ENCODE results near the gene MBD5. TPM values are rescaled to one million over a fixed set of nuclear protein-coding genes. Genes with fewer than 3 reads are reported as not detected.

Gene MBD5
- total RNA-seq, 1 experiment from 2014 or later: 33.7 TPM

DNA sequence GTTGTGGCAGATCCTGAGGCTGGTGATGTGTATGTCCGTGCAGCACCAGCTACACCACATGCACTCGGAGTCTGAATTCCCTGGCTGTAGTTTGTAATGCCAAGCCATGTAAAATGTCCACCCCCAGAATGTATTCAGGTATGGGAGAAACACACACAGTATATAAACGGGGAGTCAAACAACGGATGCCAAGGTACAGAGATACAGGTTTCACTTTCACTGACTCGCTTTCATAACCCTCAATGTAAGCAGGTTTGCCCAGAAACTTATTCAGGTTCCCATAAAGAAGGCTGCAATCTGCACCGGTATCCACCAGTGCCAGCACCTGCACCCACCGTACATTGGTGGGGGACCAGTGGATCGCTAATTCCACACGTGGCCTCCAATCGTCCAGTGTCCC lies 237.2 kb downstream of the MBD5 start:
- POLR2A ChIA-PET: no interaction called here
- H3K9me3 Mint-ChIP-seq: peaks cover 53% of the 10 kb centered on the region
- no peak for DNase-seq (ENCODE audit: low spot score)
- peaks cover 61% of the 10 kb centered on the region for H3K36me3 Mint-ChIP-seq
- H3K4me1 Mint-ChIP-seq: no peaks in the 10 kb centered on the region
- no peaks in the 10 kb centered on the region for H3K27me3 Mint-ChIP-seq (ENCODE audit: low read depth)
- no peak overlapping the region for H3K4me3 Mint-ChIP-seq
- TF ChIP-seq, protein P1, sequence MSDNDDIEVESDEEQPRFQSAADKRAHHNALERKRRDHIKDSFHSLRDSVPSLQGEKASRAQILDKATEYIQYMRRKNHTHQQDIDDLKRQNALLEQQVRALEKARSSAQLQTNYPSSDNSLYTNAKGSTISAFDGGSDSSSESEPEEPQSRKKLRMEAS (CRISPR knock-in tag; IDR thresholded peaks at IDR 0.05): no peak
- TF ChIP-seq SP1 (CRISPR knock-in tag; conservative IDR thresholded peaks at IDR 0.05) (no peak), NR2C2 (CRISPR knock-in tag; IDR thresholded peaks at IDR 0.05) (no peak), NFE2L1 (CRISPR knock-in tag; IDR thresholded peaks at IDR 0.05) (no peak), ZNF317 (CRISPR knock-in tag; IDR thresholded peaks at IDR 0.05; ENCODE audit: borderline replicate concordance, low read depth) (no peak), EMX1 (CRISPR knock-in tag; IDR thresholded peaks at IDR 0.05) (no peak)
- CTCF ChIA-PET: interaction anchor here (1.6 kb wide), 1 partner anchor 251 kb away, joined by 7 read pairs; no protein-coding TSS in a partner anchor
- H3K27ac Mint-ChIP-seq: no peak overlapping the region
- no peak for ATAC-seq

DNA sequence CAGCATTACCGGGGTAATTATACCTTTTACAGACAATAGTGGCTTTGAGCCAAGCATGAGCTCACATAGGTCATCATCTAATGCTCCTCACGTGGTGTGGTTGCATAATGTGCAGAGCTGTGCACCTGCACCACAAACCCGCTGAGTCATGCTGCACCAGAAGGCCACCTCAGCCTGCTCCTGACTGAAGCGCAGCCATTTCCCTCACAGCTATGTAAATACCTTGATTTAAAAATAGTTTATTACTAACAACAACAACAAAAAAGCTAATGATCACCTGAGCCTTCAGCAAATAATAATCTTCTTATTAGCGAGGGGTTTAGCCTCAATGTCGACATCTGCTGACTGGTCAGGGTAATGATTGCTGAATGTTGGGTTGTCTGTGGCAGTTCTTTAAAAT lies 238.8 kb downstream of the MBD5 start:
- H3K9me3 Mint-ChIP-seq: peaks cover 39% of the 10 kb centered on the region
- ATAC-seq (no peak), DNase-seq (ENCODE audit: low spot score) (no peak)
- ChIA-PET CTCF (no interaction called here), POLR2A (no interaction called here)
- no peak overlapping the region for H3K27ac Mint-ChIP-seq
- H3K4me3 Mint-ChIP-seq: no peak overlapping the region
- no peaks in the 10 kb centered on the region for H3K4me1 Mint-ChIP-seq
- no peaks in the 10 kb centered on the region for H3K27me3 Mint-ChIP-seq (ENCODE audit: low read depth)
- peaks cover 45% of the 10 kb centered on the region for H3K36me3 Mint-ChIP-seq
- TF ChIP-seq GTF2I (CRISPR knock-in tag; conservative IDR thresholded peaks at IDR 0.05) (no peak), ZNF671 (CRISPR knock-in tag; IDR thresholded peaks at IDR 0.05) (no peak)

DNA sequence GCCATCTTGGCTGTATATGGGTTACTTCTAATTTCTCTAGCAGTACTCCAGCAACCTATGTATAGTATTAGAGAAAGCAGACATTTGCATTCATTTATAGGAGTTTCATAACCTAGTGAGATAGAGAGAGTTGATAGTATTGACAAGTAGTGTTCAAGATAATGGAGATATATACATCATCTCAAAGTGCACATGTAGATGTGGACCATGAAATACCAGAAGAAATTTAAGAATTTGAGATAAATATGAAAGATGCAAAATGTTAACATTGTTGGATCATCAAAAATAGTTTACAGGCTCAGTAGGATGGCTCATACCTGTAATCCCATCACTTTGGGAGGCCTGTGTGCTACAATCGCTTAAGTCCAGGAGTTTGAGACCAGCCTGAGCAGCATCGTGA lies 243.0 kb downstream of the MBD5 start:
- no peak for ATAC-seq

More for the DNA sequence above, 243.0 kb downstream of the MBD5 start:
- Mint-ChIP-seq H3K9me3 (peaks cover 17% of the 10 kb centered on the region), H3K36me3 (peaks cover 17% of the 10 kb centered on the region), H3K27ac (no peak overlapping the region), H3K4me3 (no peak overlapping the region), H3K27me3 (ENCODE audit: low read depth) (no peaks in the 10 kb centered on the region), H3K4me1 (peaks cover 3% of the 10 kb centered on the region; the same call in 1 of the 2 replicates)
- no peak for DNase-seq (ENCODE audit: low spot score)
- TF ChIP-seq, protein P2, sequence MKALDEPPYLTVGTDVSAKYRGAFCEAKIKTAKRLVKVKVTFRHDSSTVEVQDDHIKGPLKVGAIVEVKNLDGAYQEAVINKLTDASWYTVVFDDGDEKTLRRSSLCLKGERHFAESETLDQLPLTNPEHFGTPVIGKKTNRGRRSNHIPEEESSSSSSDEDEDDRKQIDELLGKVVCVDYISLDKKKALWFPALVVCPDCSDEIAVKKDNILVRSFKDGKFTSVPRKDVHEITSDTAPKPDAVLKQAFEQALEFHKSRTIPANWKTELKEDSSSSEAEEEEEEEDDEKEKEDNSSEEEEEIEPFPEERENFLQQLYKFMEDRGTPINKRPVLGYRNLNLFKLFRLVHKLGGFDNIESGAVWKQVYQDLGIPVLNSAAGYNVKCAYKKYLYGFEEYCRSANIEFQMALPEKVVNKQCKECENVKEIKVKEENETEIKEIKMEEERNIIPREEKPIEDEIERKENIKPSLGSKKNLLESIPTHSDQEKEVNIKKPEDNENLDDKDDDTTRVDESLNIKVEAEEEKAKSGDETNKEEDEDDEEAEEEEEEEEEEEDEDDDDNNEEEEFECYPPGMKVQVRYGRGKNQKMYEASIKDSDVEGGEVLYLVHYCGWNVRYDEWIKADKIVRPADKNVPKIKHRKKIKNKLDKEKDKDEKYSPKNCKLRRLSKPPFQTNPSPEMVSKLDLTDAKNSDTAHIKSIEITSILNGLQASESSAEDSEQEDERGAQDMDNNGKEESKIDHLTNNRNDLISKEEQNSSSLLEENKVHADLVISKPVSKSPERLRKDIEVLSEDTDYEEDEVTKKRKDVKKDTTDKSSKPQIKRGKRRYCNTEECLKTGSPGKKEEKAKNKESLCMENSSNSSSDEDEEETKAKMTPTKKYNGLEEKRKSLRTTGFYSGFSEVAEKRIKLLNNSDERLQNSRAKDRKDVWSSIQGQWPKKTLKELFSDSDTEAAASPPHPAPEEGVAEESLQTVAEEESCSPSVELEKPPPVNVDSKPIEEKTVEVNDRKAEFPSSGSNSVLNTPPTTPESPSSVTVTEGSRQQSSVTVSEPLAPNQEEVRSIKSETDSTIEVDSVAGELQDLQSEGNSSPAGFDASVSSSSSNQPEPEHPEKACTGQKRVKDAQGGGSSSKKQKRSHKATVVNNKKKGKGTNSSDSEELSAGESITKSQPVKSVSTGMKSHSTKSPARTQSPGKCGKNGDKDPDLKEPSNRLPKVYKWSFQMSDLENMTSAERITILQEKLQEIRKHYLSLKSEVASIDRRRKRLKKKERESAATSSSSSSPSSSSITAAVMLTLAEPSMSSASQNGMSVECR (CRISPR knock-in tag; IDR thresholded peaks at IDR 0.05; ENCODE audit: borderline replicate concordance): no peak
- TF ChIP-seq ZBTB21 (CRISPR knock-in tag; IDR thresholded peaks at IDR 0.05; ENCODE audit: borderline replicate concordance) (no peak), HMGA2 (CRISPR knock-in tag; IDR thresholded peaks at IDR 0.05) (no peak), EMX1 (CRISPR knock-in tag; IDR thresholded peaks at IDR 0.05) (no peak), TEAD1 (CRISPR knock-in tag; IDR thresholded peaks at IDR 0.05) (no peak), RORB (CRISPR knock-in tag; IDR thresholded peaks at IDR 0.05) (no peak), JUN (CRISPR knock-in tag; IDR thresholded peaks at IDR 0.05) (no peak)
- TF ChIP-seq, protein P3, sequence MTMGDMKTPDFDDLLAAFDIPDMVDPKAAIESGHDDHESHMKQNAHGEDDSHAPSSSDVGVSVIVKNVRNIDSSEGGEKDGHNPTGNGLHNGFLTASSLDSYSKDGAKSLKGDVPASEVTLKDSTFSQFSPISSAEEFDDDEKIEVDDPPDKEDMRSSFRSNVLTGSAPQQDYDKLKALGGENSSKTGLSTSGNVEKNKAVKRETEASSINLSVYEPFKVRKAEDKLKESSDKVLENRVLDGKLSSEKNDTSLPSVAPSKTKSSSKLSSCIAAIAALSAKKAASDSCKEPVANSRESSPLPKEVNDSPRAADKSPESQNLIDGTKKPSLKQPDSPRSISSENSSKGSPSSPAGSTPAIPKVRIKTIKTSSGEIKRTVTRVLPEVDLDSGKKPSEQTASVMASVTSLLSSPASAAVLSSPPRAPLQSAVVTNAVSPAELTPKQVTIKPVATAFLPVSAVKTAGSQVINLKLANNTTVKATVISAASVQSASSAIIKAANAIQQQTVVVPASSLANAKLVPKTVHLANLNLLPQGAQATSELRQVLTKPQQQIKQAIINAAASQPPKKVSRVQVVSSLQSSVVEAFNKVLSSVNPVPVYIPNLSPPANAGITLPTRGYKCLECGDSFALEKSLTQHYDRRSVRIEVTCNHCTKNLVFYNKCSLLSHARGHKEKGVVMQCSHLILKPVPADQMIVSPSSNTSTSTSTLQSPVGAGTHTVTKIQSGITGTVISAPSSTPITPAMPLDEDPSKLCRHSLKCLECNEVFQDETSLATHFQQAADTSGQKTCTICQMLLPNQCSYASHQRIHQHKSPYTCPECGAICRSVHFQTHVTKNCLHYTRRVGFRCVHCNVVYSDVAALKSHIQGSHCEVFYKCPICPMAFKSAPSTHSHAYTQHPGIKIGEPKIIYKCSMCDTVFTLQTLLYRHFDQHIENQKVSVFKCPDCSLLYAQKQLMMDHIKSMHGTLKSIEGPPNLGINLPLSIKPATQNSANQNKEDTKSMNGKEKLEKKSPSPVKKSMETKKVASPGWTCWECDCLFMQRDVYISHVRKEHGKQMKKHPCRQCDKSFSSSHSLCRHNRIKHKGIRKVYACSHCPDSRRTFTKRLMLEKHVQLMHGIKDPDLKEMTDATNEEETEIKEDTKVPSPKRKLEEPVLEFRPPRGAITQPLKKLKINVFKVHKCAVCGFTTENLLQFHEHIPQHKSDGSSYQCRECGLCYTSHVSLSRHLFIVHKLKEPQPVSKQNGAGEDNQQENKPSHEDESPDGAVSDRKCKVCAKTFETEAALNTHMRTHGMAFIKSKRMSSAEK (CRISPR knock-in tag; IDR thresholded peaks at IDR 0.05; ENCODE audit: borderline replicate concordance): no peak
- TF ChIP-seq, protein P4, sequence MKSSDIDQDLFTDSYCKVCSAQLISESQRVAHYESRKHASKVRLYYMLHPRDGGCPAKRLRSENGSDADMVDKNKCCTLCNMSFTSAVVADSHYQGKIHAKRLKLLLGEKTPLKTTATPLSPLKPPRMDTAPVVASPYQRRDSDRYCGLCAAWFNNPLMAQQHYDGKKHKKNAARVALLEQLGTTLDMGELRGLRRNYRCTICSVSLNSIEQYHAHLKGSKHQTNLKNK (CRISPR knock-in tag; IDR thresholded peaks at IDR 0.05): no peak
- TF ChIP-seq, protein P5, sequence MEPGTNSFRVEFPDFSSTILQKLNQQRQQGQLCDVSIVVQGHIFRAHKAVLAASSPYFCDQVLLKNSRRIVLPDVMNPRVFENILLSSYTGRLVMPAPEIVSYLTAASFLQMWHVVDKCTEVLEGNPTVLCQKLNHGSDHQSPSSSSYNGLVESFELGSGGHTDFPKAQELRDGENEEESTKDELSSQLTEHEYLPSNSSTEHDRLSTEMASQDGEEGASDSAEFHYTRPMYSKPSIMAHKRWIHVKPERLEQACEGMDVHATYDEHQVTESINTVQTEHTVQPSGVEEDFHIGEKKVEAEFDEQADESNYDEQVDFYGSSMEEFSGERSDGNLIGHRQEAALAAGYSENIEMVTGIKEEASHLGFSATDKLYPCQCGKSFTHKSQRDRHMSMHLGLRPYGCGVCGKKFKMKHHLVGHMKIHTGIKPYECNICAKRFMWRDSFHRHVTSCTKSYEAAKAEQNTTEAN (CRISPR knock-in tag; IDR thresholded peaks at IDR 0.05): no peak
- ChIA-PET POLR2A (no interaction called here), CTCF (no interaction called here)
